Left cardiac atrium (tissue), 2 donors: ENCODE measurements around the gene FKBP1B. TPM values are rescaled to one million over a fixed set of nuclear protein-coding genes. Genes with fewer than 3 reads are reported as not detected.

Experiments
- total RNA-seq, 2 donors: library from RNA; stranded (reverse); fragmentation: NEBNext Ultra II Directional; extraction: Animal tissue kit (Norgen Biotek cat#: 25700); gene quantifications; one replicate each; pipeline ENCODE4 v1.2.1, GENCODE V29; 2021
- donor health status: DM: no; HTN: yes; CAD: no; lungs with severe emphysema.
- donor health status: DM: yes; HTN: yes; CAD: no.

Gene FKBP1B
- total RNA-seq, 2 donors from 2014 or later: 4.6 to 5.3 TPM

Other genes with a start within 250 kb of the FKBP1B start
- gene ATAD2B, start 122.6 kb upstream of the FKBP1B start, total RNA-seq: 10 to 100 TPM in 1 of 2 donors, 1 to 10 TPM in 1; 6.5 to 12.1 TPM
- 10 to 100 TPM; 21.3 to 23.7 TPM for gene UBXN2A, start 109.3 kb upstream of the FKBP1B start, total RNA-seq
- gene MFSD2B, start 39.7 kb upstream of the FKBP1B start, total RNA-seq: under 1 TPM; 0.39 to 0.41 TPM
- gene WDCP, start 2.4 kb upstream of the FKBP1B start, total RNA-seq: 1 to 10 TPM; 5.5 to 6.6 TPM
- gene SF3B6, start 26.6 kb downstream of the FKBP1B start, total RNA-seq: 10 to 100 TPM; 49.4 to 56.7 TPM
- 10 to 100 TPM in 1 of 2 donors, 1 to 10 TPM in 1; 7.6 to 14.5 TPM for gene TP53I3, start 35.1 kb downstream of the FKBP1B start, total RNA-seq
- gene PFN4, start 73.6 kb downstream of the FKBP1B start, total RNA-seq: 1 to 10 TPM in 1 of 2 donors, under 1 TPM in 1; 0.52 to 1.1 TPM
- 10 to 100 TPM; 37.0 to 45.2 TPM for gene FAM228B, start 73.7 kb downstream of the FKBP1B start, total RNA-seq
- 1 to 10 TPM in 1 of 2 donors, under 1 TPM in 1; 0.77 to 1.2 TPM for gene FAM228A, start 125.3 kb downstream of the FKBP1B start, total RNA-seq